ENCODE results near the gene SLC41A2.
"Not testable (repeated sequence)": the region's sequence is repeated elsewhere in the genome, so short reads cannot be mapped to it uniquely, and the experiment has no call there.

GRCh38 chr12:104943401-104943800, 14.7 kb downstream of the SLC41A2 start:
- TF ChIP-seq CTCF (conservative IDR thresholded peaks at IDR 0.05 in 1 of 2, IDR thresholded peaks at IDR 0.05 in 1 of 2; ENCODE audit: low read depth in 1 of 2, low read length in 2 of 2); EZH2 (IDR thresholded peaks at IDR 0.05; ENCODE audit: low read length, missing control alignments): not testable (repeated sequence)
